Progenitor cell of endocrine pancreas (in vitro differentiated cells): ENCODE results near the gene PICALM. TPM values are rescaled to one million over a fixed set of nuclear protein-coding genes. Genes with fewer than 3 reads are reported as not detected.

ENCODE experiments used
- DNase-seq: peaks from one replicate; pipeline ENCODE4 v3.0.0; 2021; ENCODE audit warnings: low spot score; ENCODE audit not compliant: unreplicated experiment
- H3K27ac Mint-ChIP-seq: 2 replicates; pipeline ENCODE4 v1.8.0; 2021; ENCODE audit warnings: mild to moderate bottlenecking, moderate library complexity, mixed read lengths
- H3K27me3 Mint-ChIP-seq: 2 replicates; pipeline ENCODE4 v1.8.0; 2021; ENCODE audit warnings: mixed read lengths
- H3K36me3 Mint-ChIP-seq: 2 replicates; pipeline ENCODE4 v1.8.0; 2022; ENCODE audit warnings: mixed read lengths; ENCODE audit not compliant: insufficient read depth
- H3K4me1 Mint-ChIP-seq: 2 replicates; pipeline ENCODE4 v1.8.0; 2021; ENCODE audit warnings: low read depth, mixed read lengths
- H3K4me3 Mint-ChIP-seq: 2 replicates; pipeline ENCODE4 v1.8.0; 2021; ENCODE audit warnings: low read depth, mild to moderate bottlenecking, moderate library complexity, mixed read lengths
- H3K9me3 Mint-ChIP-seq: 2 replicates; pipeline ENCODE4 v1.8.0; 2021; ENCODE audit warnings: low read depth, mixed read lengths
- CTCF ChIP-seq: fragments of 200-600 bp; sonication (generic); IDR thresholded peaks from one replicate; pipeline ENCODE4 v1.5.0; 2021; ENCODE audit warnings: antibody characterized with exemption, mild to moderate bottlenecking; ENCODE audit not compliant: unreplicated experiment
- total RNA-seq: library from RNA; stranded (reverse); gene quantifications from 2 replicates; pipeline ENCODE4 v1.2.1, GENCODE V29; 2021

The PICALM gene
- total RNA-seq, 1 donor from 2014 or later = 133 TPM

GRCh38 chr11:85918910-85919794 is 149.7 kb downstream of the PICALM start:
- Mint-ChIP-seq H3K9me3 (peaks cover 3% of the 10 kb centered on the region), H3K27me3 (no peaks in the 10 kb centered on the region), H3K36me3 (no peaks in the 10 kb centered on the region), H3K27ac (no peak overlapping the region), H3K4me3 (no peak overlapping the region), H3K4me1 (peaks cover 10% of the 10 kb centered on the region)
- no peak for DNase-seq
- no peak for TF ChIP-seq CTCF

- Mint-ChIP-seq H3K4me3 (no peak overlapping the region), H3K4me1 (no peaks in the 10 kb centered on the region), H3K27ac (no peak overlapping the region), H3K27me3 (no peaks in the 10 kb centered on the region), H3K9me3 (no peaks in the 10 kb centered on the region), H3K36me3 (no peaks in the 10 kb centered on the region)
- no peak for TF ChIP-seq CTCF
- DNase-seq = no peak
Measured at GRCh38 chr11:85914425-85914824, 154.5 kb downstream of the PICALM start.

GRCh38 chr11:85913513-85913912 is 155.4 kb downstream of the PICALM start:
- DNase-seq = no peak
- no peaks in the 10 kb centered on the region for H3K36me3 Mint-ChIP-seq
- H3K27me3 Mint-ChIP-seq = no peaks in the 10 kb centered on the region
- no peak overlapping the region for H3K27ac Mint-ChIP-seq
- H3K4me1 Mint-ChIP-seq = no peaks in the 10 kb centered on the region
- H3K9me3 Mint-ChIP-seq = no peaks in the 10 kb centered on the region
- no peak overlapping the region for H3K4me3 Mint-ChIP-seq
- TF ChIP-seq CTCF = no peak

GRCh38 chr11:85912414-85912813 is 156.5 kb downstream of the PICALM start:
- no peak overlapping the region for H3K27ac Mint-ChIP-seq
- H3K4me3 Mint-ChIP-seq = no peak overlapping the region
- DNase-seq = no peak
- H3K9me3 Mint-ChIP-seq = no peaks in the 10 kb centered on the region
- no peaks in the 10 kb centered on the region for H3K36me3 Mint-ChIP-seq
- H3K4me1 Mint-ChIP-seq = no peaks in the 10 kb centered on the region
- H3K27me3 Mint-ChIP-seq = no peaks in the 10 kb centered on the region
- TF ChIP-seq CTCF = no peak

Other genes starting within 250 kb of the PICALM start
- not detected in 2 replicates for gene CCDC83, start 213.7 kb downstream of the PICALM start, total RNA-seq
- 33.5 and 34.6 TPM in 2 replicates for gene EED, start 175.7 kb upstream of the PICALM start, total RNA-seq
- 50.8 and 53.6 TPM in 2 replicates for gene HIKESHI, start 233.2 kb upstream of the PICALM start, total RNA-seq